Testis (tissue), 3 donors: ENCODE data around the gene STXBP6. TPM values are rescaled to one million over a fixed set of nuclear protein-coding genes. Genes with fewer than 3 reads are reported as not detected.

Experiments
- DNase-seq: peaks from one replicate; pipeline ENCODE4 v3.0.0-alpha.2; 2019
- H3K27ac ChIP-seq, 2 donors: fragments of 200-600 bp; sonication (generic); one replicate each; pipeline ENCODE4 v1.5.1; 2019
- H3K27me3 ChIP-seq: fragments of 200-600 bp; sonication (generic); one replicate; pipeline ENCODE4 v1.5.1; 2019
- H3K36me3 ChIP-seq: fragments of 200-600 bp; sonication (generic); one replicate; pipeline ENCODE4 v1.5.1; 2017; ENCODE audit warnings: low read depth; ENCODE audit errors: missing control alignments
- H3K4me1 ChIP-seq: fragments of 200-600 bp; sonication (generic); one replicate; pipeline ENCODE4 v1.5.1; 2019
- H3K4me3 ChIP-seq, 2 donors: fragments of 200-600 bp; sonication (generic); one replicate each; pipeline ENCODE4 v1.5.1; 2017 to 2019
- H3K9me3 ChIP-seq: fragments of 200-600 bp; sonication (generic); one replicate; pipeline ENCODE4 v1.5.1; 2017
- POLR2A ChIP-seq: fragments of 450-650 bp; IDR thresholded peaks from one replicate; pipeline ENCODE4 v1.6.1; 2017; ENCODE audit warnings: antibody characterized with exemption, mild to moderate bottlenecking, moderate library complexity
- WGBS, 2 donors: methylation state at CpG; one replicate each; pipeline ENCODE4 v1.1.5; 2018; 5-methylcytosine and 5-hydroxymethylcytosine counted together
- intact Hi-C: fragments of 100-400 bp; cut with DNase I; formaldehyde crosslinking; loops from one replicate; pipeline ENCODE4 v1.15.1; 2023; ENCODE audit warnings: low total_unique reads
- polyA plus RNA-seq: library from polyadenylated mRNA; stranded (reverse); fragments of 350-450 nt; fragmentation: Illumina TruSeq; extraction: RNeasy Lipid Tissue Mini Kit (QIAGEN cat#74804); gene quantifications from one replicate; pipeline ENCODE4 v1.2.3, GENCODE V29; 2014; ENCODE audit warnings: low read depth, low replicate concordance; ENCODE audit not compliant: insufficient read depth
- total RNA-seq, 2 donors: library from RNA; depleted of rRNA; stranded (reverse); fragments of >200 nt; gene quantifications; one replicate each; pipeline ENCODE4 v1.2.3, GENCODE V29; 2016
- TF ChIP-seq, protein P1 (sequence below), 3 experiments: fragments of 450-650 bp in 2 of 3; fragments of 200-600 bp in 1 of 3; sonication (generic) in 1 of 3; IDR thresholded peaks; one replicate each; pipeline ENCODE4 v1.5.1; 2016 to 2019; ENCODE audit warnings: antibody characterized with exemption in 3 of 3, mild to moderate bottlenecking in 2 of 3, moderate library complexity in 1 of 3

The STXBP6 gene
- total and polyA plus RNA-seq, 3 donors from 2014 or later: 4.7 to 11.3 (median 8.6) TPM

GRCh38 chr14:24966579-24966964 is 83.4 kb downstream of the STXBP6 start:
- intact Hi-C loops: no loop called here
- Histone ChIP-seq H3K36me3 (no peaks in the 10 kb centered on the region), H3K9me3 (no peaks in the 10 kb centered on the region), H3K27me3 (no peaks in the 10 kb centered on the region), H3K27ac (no peak overlapping the region), H3K4me3 (no peak overlapping the region), H3K4me1 (no peaks in the 10 kb centered on the region)
- WGBS, 2 donors: 94 to 97% methylated on average over 1 of the region's 1 CpG
- no peak for DNase-seq
- TF ChIP-seq, protein P1, sequence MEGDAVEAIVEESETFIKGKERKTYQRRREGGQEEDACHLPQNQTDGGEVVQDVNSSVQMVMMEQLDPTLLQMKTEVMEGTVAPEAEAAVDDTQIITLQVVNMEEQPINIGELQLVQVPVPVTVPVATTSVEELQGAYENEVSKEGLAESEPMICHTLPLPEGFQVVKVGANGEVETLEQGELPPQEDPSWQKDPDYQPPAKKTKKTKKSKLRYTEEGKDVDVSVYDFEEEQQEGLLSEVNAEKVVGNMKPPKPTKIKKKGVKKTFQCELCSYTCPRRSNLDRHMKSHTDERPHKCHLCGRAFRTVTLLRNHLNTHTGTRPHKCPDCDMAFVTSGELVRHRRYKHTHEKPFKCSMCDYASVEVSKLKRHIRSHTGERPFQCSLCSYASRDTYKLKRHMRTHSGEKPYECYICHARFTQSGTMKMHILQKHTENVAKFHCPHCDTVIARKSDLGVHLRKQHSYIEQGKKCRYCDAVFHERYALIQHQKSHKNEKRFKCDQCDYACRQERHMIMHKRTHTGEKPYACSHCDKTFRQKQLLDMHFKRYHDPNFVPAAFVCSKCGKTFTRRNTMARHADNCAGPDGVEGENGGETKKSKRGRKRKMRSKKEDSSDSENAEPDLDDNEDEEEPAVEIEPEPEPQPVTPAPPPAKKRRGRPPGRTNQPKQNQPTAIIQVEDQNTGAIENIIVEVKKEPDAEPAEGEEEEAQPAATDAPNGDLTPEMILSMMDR (IDR thresholded peaks at IDR 0.05): no peak
- no peak for TF ChIP-seq POLR2A

DNA sequence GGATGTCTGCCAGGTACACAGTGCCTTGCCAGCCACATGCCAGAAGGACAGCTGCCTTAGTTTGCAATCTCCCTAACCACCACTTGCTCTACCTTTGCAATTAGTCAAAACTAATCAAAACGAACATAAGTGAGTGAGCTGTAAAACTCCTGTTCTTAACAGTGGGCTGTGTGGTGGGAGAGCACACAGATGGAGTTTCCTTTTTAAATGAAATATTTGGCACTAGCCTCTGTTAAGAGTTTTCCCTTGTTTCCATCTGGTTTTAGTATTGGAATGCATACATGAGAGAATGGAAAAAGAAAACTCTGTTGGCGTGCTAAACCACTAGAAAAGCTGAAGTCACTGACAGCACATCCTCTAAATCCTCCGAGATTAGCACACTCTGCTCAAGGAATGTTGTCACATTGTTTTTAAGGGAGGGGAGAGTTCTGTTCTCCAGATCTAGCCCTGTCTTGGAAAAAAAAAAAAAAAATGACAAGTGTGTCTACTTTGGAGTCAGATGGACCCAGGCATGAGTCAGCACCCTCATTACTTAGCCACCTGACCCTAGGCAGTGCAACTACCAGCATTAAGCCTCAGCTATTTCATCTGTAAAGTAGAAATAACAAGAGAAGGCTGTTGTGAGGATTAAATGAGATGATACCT is 83.9 kb downstream of the STXBP6 start:
- no peaks in the 10 kb centered on the region for H3K4me1 ChIP-seq
- TF ChIP-seq POLR2A: no peak
- TF ChIP-seq, protein P1 (IDR thresholded peaks at IDR 0.05): no peak
- WGBS, 2 donors: 23 to 28% methylated on average over 3 of the region's 3 CpGs
- H3K36me3 ChIP-seq: no peaks in the 10 kb centered on the region
- intact Hi-C loops: no loop called here
- no peaks in the 10 kb centered on the region for H3K27me3 ChIP-seq
- H3K27ac ChIP-seq: no peak overlapping the region
- H3K4me3 ChIP-seq: no peak overlapping the region
- no peaks in the 10 kb centered on the region for H3K9me3 ChIP-seq
- no peak for DNase-seq

GRCh38 chr14:24965578-24965933 is 84.4 kb downstream of the STXBP6 start:
- intact Hi-C loops: no loop called here
- whole genome bisulfite sequencing, 2 donors: 96 to 100% methylated on average over 1 of the region's 1 CpG
- Histone ChIP-seq H3K4me3 (no peak overlapping the region), H3K9me3 (no peaks in the 10 kb centered on the region), H3K4me1 (no peaks in the 10 kb centered on the region), H3K27me3 (no peaks in the 10 kb centered on the region), H3K27ac (no peak overlapping the region), H3K36me3 (no peaks in the 10 kb centered on the region)
- no peak for TF ChIP-seq POLR2A
- TF ChIP-seq, protein P1 (IDR thresholded peaks at IDR 0.05): no peak
- no peak for DNase-seq

- WGBS, 2 donors: 39 to 60% methylated on average over 2 of the region's 2 CpGs
Measured at GRCh38 chr14:24964591-24964990, 85.4 kb downstream of the STXBP6 start.

More at GRCh38 chr14:24964591-24964990, 85.4 kb downstream of the STXBP6 start:
- intact Hi-C loops: no loop called here
- Histone ChIP-seq H3K27me3 (no peaks in the 10 kb centered on the region), H3K9me3 (no peaks in the 10 kb centered on the region), H3K4me3 (no peak overlapping the region), H3K27ac (no peak overlapping the region), H3K36me3 (no peaks in the 10 kb centered on the region), H3K4me1 (no peaks in the 10 kb centered on the region)
- no peak for TF ChIP-seq POLR2A
- TF ChIP-seq, protein P1 (IDR thresholded peaks at IDR 0.05): no peak
- no peak for DNase-seq
